GM21390 (cell line): ENCODE measurements around the gene RER1.

Experiments used
- ATAC-seq: cut with Tn5 transposase; IDR thresholded peaks from one replicate; pipeline ENCODE4 v1.9.1; 2021; ENCODE audit not compliant: unreplicated experiment

The RER1 gene

GRCh38 chr1:2353551-2354438 lies 37.8 kb upstream of the RER1 start:
- no peak for ATAC-seq

- ATAC-seq, result no peak
Observed at GRCh38 chr1:2354511-2355372, 36.9 kb upstream of the RER1 start.

- ATAC-seq, result no peak
Observed at GRCh38 chr1:2355373-2356261, 36.0 kb upstream of the RER1 start.

GRCh38 chr1:2356401-2356800 lies 35.2 kb upstream of the RER1 start:
- ATAC-seq, result no peak

- no peak for ATAC-seq
Observed at GRCh38 chr1:2356911-2357845, 34.5 kb upstream of the RER1 start.

- ATAC-seq, result no peak
Observed at GRCh38 chr1:2358072-2358471, 33.6 kb upstream of the RER1 start.

GRCh38 chr1:2358651-2359640 lies 32.7 kb upstream of the RER1 start:
- ATAC-seq, result no peak

GRCh38 chr1:2360588-2361364 lies 30.9 kb upstream of the RER1 start:
- no peak for ATAC-seq

GRCh38 chr1:2363847-2364513 lies 27.7 kb upstream of the RER1 start:
- no peak for ATAC-seq

GRCh38 chr1:2368053-2368744 lies 23.4 kb upstream of the RER1 start:
- no peak for ATAC-seq

GRCh38 chr1:2372551-2373490 lies 18.8 kb upstream of the RER1 start:
- no peak for ATAC-seq

GRCh38 chr1:2373551-2374251 lies 17.9 kb upstream of the RER1 start:
- no peak for ATAC-seq

- ATAC-seq, result no peak
Observed at GRCh38 chr1:2374252-2375155, 17.1 kb upstream of the RER1 start.
